HEK293 (cell line): Measurements from ENCODE around the gene WDR74.

Source experiments
- CTCF ChIA-PET: fragments of 350-600 bp; formaldehyde crosslinking; extraction: SDS; loops from one replicate; lab custom pipeline; 2021; ENCODE audit warnings: antibody characterized with exemption; lab: Yijun Ruan, JAX
- POLR2A ChIA-PET: fragments of 300-600 bp; formaldehyde crosslinking; extraction: SDS; loops from one replicate; lab custom pipeline; 2020; ENCODE audit warnings: antibody characterized with exemption, inconsistent platforms; lab: Yijun Ruan, JAX
- H3K27ac ChIP-seq: fragments of 200-500 bp; sonication (Bioruptor generic); 2 replicates; pipeline ENCODE4 v1.5.1; 2014; ENCODE audit warnings: low read depth, low read length, control low read depth, inconsistent platforms; ENCODE audit errors: extremely low read depth
- H3K36me3 ChIP-seq, 2 experiments: fragments of 200-500 bp in 1 of 2; sonication (Bioruptor generic) in 1 of 2; 1 replicate in 1 of 2; 2 replicates in 1 of 2; pipeline ENCODE4 v1.5.1; 2014 to 2017; ENCODE audit warnings: inconsistent platforms in 2 of 2, low read length in 2 of 2; ENCODE audit not compliant: control insufficient read depth in 2 of 2, insufficient read depth in 1 of 2
- H3K4me1 ChIP-seq: fragments of 200-500 bp; sonication (Bioruptor generic); 2 replicates; pipeline ENCODE4 v1.5.1; 2014; ENCODE audit warnings: mild to moderate bottlenecking, low read length, inconsistent platforms; ENCODE audit not compliant: control insufficient read depth, insufficient read depth
- H3K4me3 ChIP-seq: 2 replicates; pipeline ENCODE4 v1.5.1; 2011; ENCODE audit warnings: low read depth, mild to moderate bottlenecking, control low read depth, low read length, moderate library complexity
- H3K9me3 ChIP-seq: fragments of 200-500 bp; sonication (Bioruptor generic); 2 replicates; pipeline ENCODE4 v1.5.1; 2014; ENCODE audit warnings: low read depth, low read length, inconsistent platforms; ENCODE audit not compliant: control insufficient read depth, insufficient read depth
- FEZF1 ChIP-seq: fragments of 450-650 bp; formaldehyde crosslinking; IDR thresholded peaks from 2 replicates; pipeline ENCODE4 v1.5.1; 2016; ENCODE audit warnings: missing biosample characterization, missing genetic modification characterization
- GLIS1 ChIP-seq: fragments of 450-650 bp; formaldehyde crosslinking; IDR thresholded peaks from 2 replicates; pipeline ENCODE4 v1.5.1; 2016; ENCODE audit warnings: missing biosample characterization, missing genetic modification characterization
- PRDM1 ChIP-seq: fragments of 450-650 bp; formaldehyde crosslinking; IDR thresholded peaks from 2 replicates; pipeline ENCODE4; 2016; ENCODE audit warnings: missing biosample characterization, missing genetic modification characterization
- ZBTB48 ChIP-seq: fragments of 450-650 bp; formaldehyde crosslinking; IDR thresholded peaks from 2 replicates; pipeline ENCODE4 v1.5.1; 2016; ENCODE audit warnings: missing biosample characterization, missing genetic modification characterization
- ZIC2 ChIP-seq: fragments of 450-650 bp; formaldehyde crosslinking; IDR thresholded peaks from 2 replicates; pipeline ENCODE4 v1.5.1; 2016; ENCODE audit warnings: missing biosample characterization, missing genetic modification characterization
- ZNF121 ChIP-seq: fragments of 450-650 bp; formaldehyde crosslinking; IDR thresholded peaks from 2 replicates; pipeline ENCODE4 v1.5.1; 2016; ENCODE audit warnings: missing biosample characterization, missing genetic modification characterization
- ZNF146 ChIP-seq: fragments of 450-650 bp; formaldehyde crosslinking; IDR thresholded peaks from 2 replicates; pipeline ENCODE4 v1.5.1; 2016; ENCODE audit warnings: missing biosample characterization, missing genetic modification characterization
- ZNF211 ChIP-seq: fragments of 450-650 bp; formaldehyde crosslinking; IDR thresholded peaks from 2 replicates; pipeline ENCODE4 v1.5.1; 2016; ENCODE audit warnings: low read depth, missing biosample characterization, missing genetic modification characterization
- ZNF221 ChIP-seq: fragments of 450-650 bp; formaldehyde crosslinking; IDR thresholded peaks from 2 replicates; pipeline ENCODE4 v1.5.1; 2017; ENCODE audit warnings: missing biosample characterization, missing genetic modification characterization, borderline replicate concordance
- ZNF292 ChIP-seq: fragments of 450-650 bp; formaldehyde crosslinking; IDR thresholded peaks from 2 replicates; pipeline ENCODE4 v1.5.1; 2016; ENCODE audit warnings: low read depth, missing biosample characterization, missing genetic modification characterization, borderline replicate concordance
- ZNF37A ChIP-seq: fragments of 450-650 bp; IDR thresholded peaks from 2 replicates; pipeline ENCODE4 v1.5.1; 2018; ENCODE audit warnings: missing biosample characterization, missing genetic modification characterization
- ZNF510 ChIP-seq: fragments of 450-650 bp; formaldehyde crosslinking; IDR thresholded peaks from 2 replicates; pipeline ENCODE4 v1.5.1; 2018; ENCODE audit warnings: mild to moderate bottlenecking, missing genetic modification characterization, missing biosample characterization; ENCODE audit not compliant: insufficient replicate concordance
- ZNF521 ChIP-seq: fragments of 450-650 bp; formaldehyde crosslinking; IDR thresholded peaks from 2 replicates; pipeline ENCODE4 v1.5.1; 2017; ENCODE audit warnings: missing biosample characterization, mild to moderate bottlenecking, missing genetic modification characterization
- ZNF560 ChIP-seq: fragments of 450-650 bp; formaldehyde crosslinking; IDR thresholded peaks from 2 replicates; pipeline ENCODE4 v1.5.1; 2017; ENCODE audit warnings: missing biosample characterization, missing genetic modification characterization, borderline replicate concordance
- ZNF626 ChIP-seq: fragments of 450-650 bp; sonication (Bioruptor Pico); formaldehyde crosslinking; IDR thresholded peaks from 2 replicates; pipeline ENCODE4 v1.5.1; 2018; ENCODE audit warnings: missing biosample characterization, missing genetic modification characterization, inconsistent platforms
- ZNF76 ChIP-seq: fragments of 450-650 bp; formaldehyde crosslinking; IDR thresholded peaks from 2 replicates; pipeline ENCODE4; 2016; ENCODE audit warnings: low read depth, missing biosample characterization, missing genetic modification characterization, borderline replicate concordance
- TF ChIP-seq, protein P1 (sequence below): fragments of 450-650 bp; formaldehyde crosslinking; IDR thresholded peaks from 2 replicates; pipeline ENCODE4 v1.5.1; 2016; ENCODE audit warnings: missing biosample characterization, missing genetic modification characterization
- TF ChIP-seq, protein P2 (sequence below): fragments of 450-650 bp; formaldehyde crosslinking; IDR thresholded peaks from 2 replicates; pipeline ENCODE4 v1.5.1; 2017; ENCODE audit warnings: missing biosample characterization, mild to moderate bottlenecking, missing genetic modification characterization, moderate library complexity
- TF ChIP-seq, protein P3 (sequence below): fragments of 450-650 bp; formaldehyde crosslinking; IDR thresholded peaks from 2 replicates; pipeline ENCODE4 v1.5.1; 2016; ENCODE audit warnings: missing biosample characterization, missing genetic modification characterization
- TF ChIP-seq, protein P4 (sequence below): fragments of 450-650 bp; formaldehyde crosslinking; optimal IDR thresholded peaks from 2 replicates; pipeline ENCODE3; 2016; ENCODE audit warnings: missing biosample characterization, mild to moderate bottlenecking, missing genetic modification characterization

WDR74 gene

DNA sequence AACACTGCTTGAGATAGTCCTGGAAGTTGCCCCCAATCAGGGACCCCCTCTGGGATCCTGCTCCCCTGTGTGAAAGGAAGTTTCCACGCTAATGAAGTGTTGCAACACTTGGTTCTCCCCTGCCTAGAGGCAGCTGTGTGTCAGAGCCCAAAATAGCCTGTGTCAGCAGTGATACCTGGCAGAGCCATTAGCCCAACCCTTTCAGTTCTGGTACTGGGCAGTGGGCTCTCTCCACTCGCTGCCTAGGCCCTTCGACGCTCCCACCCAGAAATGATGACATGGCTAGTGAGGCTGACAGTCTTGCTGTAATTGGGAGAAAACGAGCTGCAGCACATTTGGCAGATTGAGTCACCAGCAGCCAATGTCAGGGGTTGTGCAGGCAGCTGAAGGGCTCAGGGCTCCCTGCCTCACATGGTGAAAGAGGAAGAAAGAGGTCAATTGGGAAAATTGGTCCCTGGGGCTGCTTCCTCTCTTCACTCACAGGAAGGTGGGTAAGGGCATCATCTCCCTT lies 32.7 kb downstream of the WDR74 start:
- no peaks in the 10 kb centered on the region for H3K9me3 ChIP-seq
- CTCF ChIA-PET: interaction anchor here (0.7 to 0.9 kb wide), 2 partner anchors 15 to 28 kb away, joined by 4 read pairs; no protein-coding TSS in a partner anchor
- peaks cover 11 to 27% of the 10 kb centered on the region in 2 experiments for H3K36me3 ChIP-seq
- H3K27ac ChIP-seq: no peak overlapping the region
- no peaks in the 10 kb centered on the region for H3K4me1 ChIP-seq
- TF ChIP-seq, protein P1, sequence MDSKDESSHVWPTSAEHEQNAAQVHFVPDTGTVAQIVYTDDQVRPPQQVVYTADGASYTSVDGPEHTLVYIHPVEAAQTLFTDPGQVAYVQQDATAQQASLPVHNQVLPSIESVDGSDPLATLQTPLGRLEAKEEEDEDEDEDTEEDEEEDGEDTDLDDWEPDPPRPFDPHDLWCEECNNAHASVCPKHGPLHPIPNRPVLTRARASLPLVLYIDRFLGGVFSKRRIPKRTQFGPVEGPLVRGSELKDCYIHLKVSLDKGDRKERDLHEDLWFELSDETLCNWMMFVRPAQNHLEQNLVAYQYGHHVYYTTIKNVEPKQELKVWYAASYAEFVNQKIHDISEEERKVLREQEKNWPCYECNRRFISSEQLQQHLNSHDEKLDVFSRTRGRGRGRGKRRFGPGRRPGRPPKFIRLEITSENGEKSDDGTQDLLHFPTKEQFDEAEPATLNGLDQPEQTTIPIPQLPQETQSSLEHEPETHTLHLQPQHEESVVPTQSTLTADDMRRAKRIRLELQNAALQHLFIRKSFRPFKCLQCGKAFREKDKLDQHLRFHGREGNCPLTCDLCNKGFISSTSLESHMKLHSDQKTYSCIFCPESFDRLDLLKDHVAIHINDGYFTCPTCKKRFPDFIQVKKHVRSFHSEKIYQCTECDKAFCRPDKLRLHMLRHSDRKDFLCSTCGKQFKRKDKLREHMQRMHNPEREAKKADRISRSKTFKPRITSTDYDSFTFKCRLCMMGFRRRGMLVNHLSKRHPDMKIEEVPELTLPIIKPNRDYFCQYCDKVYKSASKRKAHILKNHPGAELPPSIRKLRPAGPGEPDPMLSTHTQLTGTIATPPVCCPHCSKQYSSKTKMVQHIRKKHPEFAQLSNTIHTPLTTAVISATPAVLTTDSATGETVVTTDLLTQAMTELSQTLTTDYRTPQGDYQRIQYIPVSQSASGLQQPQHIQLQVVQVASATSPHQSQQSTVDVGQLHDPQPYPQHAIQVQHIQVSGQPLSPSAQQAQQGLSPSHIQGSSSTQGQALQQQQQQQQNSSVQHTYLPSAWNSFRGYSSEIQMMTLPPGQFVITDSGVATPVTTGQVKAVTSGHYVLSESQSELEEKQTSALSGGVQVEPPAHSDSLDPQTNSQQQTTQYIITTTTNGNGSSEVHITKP (tag by site-specific recombination): peak; percentile 36; the same call in 1 of the 2 replicates
- TF ChIP-seq, protein P2, sequence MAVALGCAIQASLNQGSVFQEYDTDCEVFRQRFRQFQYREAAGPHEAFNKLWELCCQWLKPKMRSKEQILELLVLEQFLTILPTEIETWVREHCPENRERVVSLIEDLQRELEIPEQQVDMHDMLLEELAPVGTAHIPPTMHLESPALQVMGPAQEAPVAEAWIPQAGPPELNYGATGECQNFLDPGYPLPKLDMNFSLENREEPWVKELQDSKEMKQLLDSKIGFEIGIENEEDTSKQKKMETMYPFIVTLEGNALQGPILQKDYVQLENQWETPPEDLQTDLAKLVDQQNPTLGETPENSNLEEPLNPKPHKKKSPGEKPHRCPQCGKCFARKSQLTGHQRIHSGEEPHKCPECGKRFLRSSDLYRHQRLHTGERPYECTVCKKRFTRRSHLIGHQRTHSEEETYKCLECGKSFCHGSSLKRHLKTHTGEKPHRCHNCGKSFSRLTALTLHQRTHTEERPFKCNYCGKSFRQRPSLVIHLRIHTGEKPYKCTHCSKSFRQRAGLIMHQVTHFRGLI: no peak
- TF ChIP-seq GLIS1: peak; percentile 67
- TF ChIP-seq ZNF521 (tag by site-specific recombination): no peak
- no peak for TF ChIP-seq FEZF1 (tag by site-specific recombination)
- TF ChIP-seq, protein P3, sequence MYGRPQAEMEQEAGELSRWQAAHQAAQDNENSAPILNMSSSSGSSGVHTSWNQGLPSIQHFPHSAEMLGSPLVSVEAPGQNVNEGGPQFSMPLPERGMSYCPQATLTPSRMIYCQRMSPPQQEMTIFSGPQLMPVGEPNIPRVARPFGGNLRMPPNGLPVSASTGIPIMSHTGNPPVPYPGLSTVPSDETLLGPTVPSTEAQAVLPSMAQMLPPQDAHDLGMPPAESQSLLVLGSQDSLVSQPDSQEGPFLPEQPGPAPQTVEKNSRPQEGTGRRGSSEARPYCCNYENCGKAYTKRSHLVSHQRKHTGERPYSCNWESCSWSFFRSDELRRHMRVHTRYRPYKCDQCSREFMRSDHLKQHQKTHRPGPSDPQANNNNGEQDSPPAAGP (tag by site-specific recombination): no peak
- 0 out of 2 replicates have a peak, but pooled peaks have one; percentile 6 for TF ChIP-seq PRDM1 (tag by site-specific recombination)
- TF ChIP-seq ZNF37A (tag by site-specific recombination): no peak
- TF ChIP-seq ZNF221 (tag by site-specific recombination): no peak
- peak; percentile 76 for TF ChIP-seq ZBTB48 (tag by site-specific recombination)
- TF ChIP-seq ZNF76 (tag by site-specific recombination): no peak
- no peak for TF ChIP-seq ZNF121 (tag by site-specific recombination)
- POLR2A ChIA-PET: interaction anchor here (0.5 to 3.5 kb wide), 12 partner anchors 10 to 79 kb away, joined by 3 to 25 read pairs (median 7); partner anchors contain the start of genes POLR2G, STX5, TEX54 and TMEM179B
- no peak overlapping the region for H3K4me3 ChIP-seq

DNA sequence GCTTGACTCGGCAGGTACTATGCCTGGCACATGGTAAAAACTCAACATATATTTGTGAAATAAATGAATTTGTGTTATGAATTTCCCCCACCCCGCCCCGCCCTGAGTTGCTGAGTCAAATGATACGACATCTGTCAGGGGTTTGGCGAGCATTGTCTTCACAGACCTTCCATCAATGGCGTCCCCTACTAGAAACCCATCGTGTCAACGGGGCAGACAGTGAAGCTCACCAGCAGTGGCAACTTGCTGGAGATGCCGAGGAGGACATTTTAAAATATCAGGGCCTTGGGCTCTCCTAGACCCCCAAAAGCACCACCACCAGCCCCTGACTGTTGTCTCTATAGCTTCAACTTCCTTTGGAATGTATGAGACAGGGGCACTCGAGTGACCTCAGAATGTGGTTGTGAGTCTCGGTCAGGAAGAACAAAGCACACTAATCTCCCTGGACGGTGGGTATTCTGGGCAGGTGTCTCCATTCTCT lies 33.4 kb downstream of the WDR74 start:
- H3K4me3 ChIP-seq: peak overlapping the region; percentile 84
- CTCF ChIA-PET: interaction anchor here (0.7 kb wide), 1 partner anchor 28 kb away, joined by 4 read pairs; no protein-coding TSS in a partner anchor
- H3K27ac ChIP-seq: no peak overlapping the region; the same call in 1 of the 2 replicates
- TF ChIP-seq ZNF560 (tag by site-specific recombination): no peak
- no peak for TF ChIP-seq ZNF121 (tag by site-specific recombination)
- no peak for TF ChIP-seq ZNF510 (tag by site-specific recombination)
- TF ChIP-seq ZNF146 (tag by site-specific recombination): no peak
- TF ChIP-seq ZIC2 (tag by site-specific recombination): no peak
- TF ChIP-seq ZNF626 (tag by site-specific recombination): no peak
- no peak for TF ChIP-seq FEZF1 (tag by site-specific recombination)
- TF ChIP-seq ZNF292 (tag by site-specific recombination): no peak
- TF ChIP-seq, protein P4, sequence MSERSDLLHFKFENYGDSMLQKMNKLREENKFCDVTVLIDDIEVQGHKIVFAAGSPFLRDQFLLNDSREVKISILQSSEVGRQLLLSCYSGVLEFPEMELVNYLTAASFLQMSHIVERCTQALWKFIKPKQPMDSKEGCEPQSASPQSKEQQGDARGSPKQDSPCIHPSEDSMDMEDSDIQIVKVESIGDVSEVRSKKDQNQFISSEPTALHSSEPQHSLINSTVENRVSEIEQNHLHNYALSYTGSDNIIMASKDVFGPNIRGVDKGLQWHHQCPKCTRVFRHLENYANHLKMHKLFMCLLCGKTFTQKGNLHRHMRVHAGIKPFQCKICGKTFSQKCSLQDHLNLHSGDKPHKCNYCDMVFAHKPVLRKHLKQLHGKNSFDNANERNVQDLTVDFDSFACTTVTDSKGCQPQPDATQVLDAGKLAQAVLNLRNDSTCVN: no peak
- no peak for TF ChIP-seq ZNF211 (tag by site-specific recombination)
- no peaks in the 10 kb centered on the region for H3K9me3 ChIP-seq
- POLR2A ChIA-PET: interaction anchor here (0.5 to 3.5 kb wide), 19 partner anchors 10 to 161 kb away, joined by 3 to 25 read pairs (median 6); partner anchors contain the start of genes C11orf98, CSKMT, HNRNPUL2 and POLR2G
- no peaks in the 10 kb centered on the region for H3K4me1 ChIP-seq
- H3K36me3 ChIP-seq: peaks cover 13 to 34% of the 10 kb centered on the region in 2 experiments
